Rectal smooth muscle tissue (tissue), 1 donor: Measurements from ENCODE around the gene HS3ST5.
"Not testable (repeated sequence)": the region's sequence is repeated elsewhere in the genome, so short reads cannot be mapped to it uniquely, and the experiment has no call there.

Experiments
- H3K27ac ChIP-seq: one replicate; pipeline ENCODE4 v1.7.0; 2013; ENCODE audit warnings: low read depth, low read length, inconsistent platforms
- H3K27me3 ChIP-seq: one replicate; pipeline ENCODE4 v1.7.0; 2013; ENCODE audit warnings: low read length; ENCODE audit not compliant: control insufficient read depth, insufficient read depth
- H3K36me3 ChIP-seq: one replicate; pipeline ENCODE4 v1.7.0; 2013; ENCODE audit warnings: low read length; ENCODE audit not compliant: control insufficient read depth, insufficient read depth
- H3K4me1 ChIP-seq: one replicate; pipeline ENCODE4 v1.7.0; 2013; ENCODE audit warnings: low read length; ENCODE audit not compliant: control insufficient read depth, insufficient read depth
- H3K4me3 ChIP-seq: one replicate; pipeline ENCODE4 v1.7.0; 2013; ENCODE audit warnings: low read length
- H3K9ac ChIP-seq: one replicate; pipeline ENCODE4 v1.7.0; 2013; ENCODE audit warnings: low read length

Gene HS3ST5

GRCh38 chr6:114153448-114153847 lies 189.4 kb downstream of the HS3ST5 start:
- Histone ChIP-seq H3K27ac (no peak overlapping the region), H3K9ac (no peak overlapping the region), H3K36me3 (no peaks in the 10 kb centered on the region), H3K4me1 (no peaks in the 10 kb centered on the region), H3K27me3 (no peaks in the 10 kb centered on the region), H3K4me3 (no peak overlapping the region)

- H3K4me1 ChIP-seq = no peaks in the 10 kb centered on the region
- no peak overlapping the region for H3K9ac ChIP-seq
- H3K4me3 ChIP-seq = no peak overlapping the region
- no peaks in the 10 kb centered on the region for H3K36me3 ChIP-seq
- H3K27ac ChIP-seq = no peak overlapping the region
- H3K27me3 ChIP-seq = no peaks in the 10 kb centered on the region
Measured at GRCh38 chr6:114151064-114151690, 191.6 kb downstream of the HS3ST5 start.

GRCh38 chr6:114149182-114149581 lies 193.6 kb downstream of the HS3ST5 start:
- not testable (repeated sequence) for H3K4me3 ChIP-seq, H3K9ac ChIP-seq, H3K4me1 ChIP-seq, H3K27ac ChIP-seq, H3K27me3 ChIP-seq, H3K36me3 ChIP-seq

- Histone ChIP-seq H3K27ac (no peak overlapping the region), H3K9ac (no peak overlapping the region), H3K27me3 (no peaks in the 10 kb centered on the region), H3K4me3 (no peak overlapping the region), H3K4me1 (no peaks in the 10 kb centered on the region), H3K36me3 (no peaks in the 10 kb centered on the region)
Measured at GRCh38 chr6:114144887-114145851, 197.7 kb downstream of the HS3ST5 start.

GRCh38 chr6:114142258-114142657 lies 200.6 kb downstream of the HS3ST5 start:
- H3K4me1 ChIP-seq = no peaks in the 10 kb centered on the region

GRCh38 chr6:114140416-114140815 lies 202.4 kb downstream of the HS3ST5 start:
- Histone ChIP-seq H3K9ac (no peak overlapping the region), H3K27me3 (no peaks in the 10 kb centered on the region), H3K36me3 (no peaks in the 10 kb centered on the region), H3K27ac (no peak overlapping the region), H3K4me3 (no peak overlapping the region), H3K4me1 (no peaks in the 10 kb centered on the region)

More at GRCh38 chr6:114142258-114142657, 200.6 kb downstream of the HS3ST5 start:
- no peak overlapping the region for H3K4me3 ChIP-seq
- no peaks in the 10 kb centered on the region for H3K27me3 ChIP-seq
- no peaks in the 10 kb centered on the region for H3K36me3 ChIP-seq
- no peak overlapping the region for H3K9ac ChIP-seq
- no peak overlapping the region for H3K27ac ChIP-seq

GRCh38 chr6:114138577-114139248 lies 204.1 kb downstream of the HS3ST5 start:
- Histone ChIP-seq H3K27ac (no peak overlapping the region), H3K36me3 (no peaks in the 10 kb centered on the region), H3K4me1 (no peaks in the 10 kb centered on the region), H3K4me3 (no peak overlapping the region), H3K27me3 (no peaks in the 10 kb centered on the region), H3K9ac (no peak overlapping the region)

- no peaks in the 10 kb centered on the region for H3K4me1 ChIP-seq
- H3K27ac ChIP-seq = no peak overlapping the region
- no peak overlapping the region for H3K9ac ChIP-seq
Measured at GRCh38 chr6:114135363-114135971, 207.4 kb downstream of the HS3ST5 start.

GRCh38 chr6:114133816-114134215 lies 209.0 kb downstream of the HS3ST5 start:
- Histone ChIP-seq H3K4me1 (no peaks in the 10 kb centered on the region), H3K9ac (no peak overlapping the region), H3K4me3 (no peak overlapping the region), H3K27ac (no peak overlapping the region), H3K27me3 (no peaks in the 10 kb centered on the region), H3K36me3 (no peaks in the 10 kb centered on the region)

More at GRCh38 chr6:114135363-114135971, 207.4 kb downstream of the HS3ST5 start:
- Histone ChIP-seq H3K27me3 (no peaks in the 10 kb centered on the region), H3K36me3 (no peaks in the 10 kb centered on the region), H3K4me3 (no peak overlapping the region)

- H3K36me3 ChIP-seq = no peaks in the 10 kb centered on the region
- no peaks in the 10 kb centered on the region for H3K4me1 ChIP-seq
- no peaks in the 10 kb centered on the region for H3K27me3 ChIP-seq
- no peak overlapping the region for H3K9ac ChIP-seq
- H3K4me3 ChIP-seq = no peak overlapping the region
- H3K27ac ChIP-seq = no peak overlapping the region
Measured at GRCh38 chr6:114131945-114132344, 210.9 kb downstream of the HS3ST5 start.

GRCh38 chr6:114125576-114125975 lies 217.2 kb downstream of the HS3ST5 start:
- H3K4me3 ChIP-seq = no peak overlapping the region
- H3K9ac ChIP-seq = no peak overlapping the region
- no peak overlapping the region for H3K27ac ChIP-seq

More at GRCh38 chr6:114125576-114125975, 217.2 kb downstream of the HS3ST5 start:
- H3K4me1 ChIP-seq = no peaks in the 10 kb centered on the region
- H3K27me3 ChIP-seq = no peaks in the 10 kb centered on the region
- no peaks in the 10 kb centered on the region for H3K36me3 ChIP-seq
